GM21381 (cell line): Measurements from ENCODE around the gene MAGOH.
"Not testable (repeated sequence)": the region's sequence is repeated elsewhere in the genome, so short reads cannot be mapped to it uniquely, and the experiment has no call there.

ENCODE experiments used
- ATAC-seq: cut with Tn5 transposase; IDR thresholded peaks from one replicate; pipeline ENCODE4 v1.9.1; 2021; ENCODE audit warnings: mild to moderate bottlenecking, moderate library complexity; ENCODE audit not compliant: unreplicated experiment

The MAGOH gene

DNA sequence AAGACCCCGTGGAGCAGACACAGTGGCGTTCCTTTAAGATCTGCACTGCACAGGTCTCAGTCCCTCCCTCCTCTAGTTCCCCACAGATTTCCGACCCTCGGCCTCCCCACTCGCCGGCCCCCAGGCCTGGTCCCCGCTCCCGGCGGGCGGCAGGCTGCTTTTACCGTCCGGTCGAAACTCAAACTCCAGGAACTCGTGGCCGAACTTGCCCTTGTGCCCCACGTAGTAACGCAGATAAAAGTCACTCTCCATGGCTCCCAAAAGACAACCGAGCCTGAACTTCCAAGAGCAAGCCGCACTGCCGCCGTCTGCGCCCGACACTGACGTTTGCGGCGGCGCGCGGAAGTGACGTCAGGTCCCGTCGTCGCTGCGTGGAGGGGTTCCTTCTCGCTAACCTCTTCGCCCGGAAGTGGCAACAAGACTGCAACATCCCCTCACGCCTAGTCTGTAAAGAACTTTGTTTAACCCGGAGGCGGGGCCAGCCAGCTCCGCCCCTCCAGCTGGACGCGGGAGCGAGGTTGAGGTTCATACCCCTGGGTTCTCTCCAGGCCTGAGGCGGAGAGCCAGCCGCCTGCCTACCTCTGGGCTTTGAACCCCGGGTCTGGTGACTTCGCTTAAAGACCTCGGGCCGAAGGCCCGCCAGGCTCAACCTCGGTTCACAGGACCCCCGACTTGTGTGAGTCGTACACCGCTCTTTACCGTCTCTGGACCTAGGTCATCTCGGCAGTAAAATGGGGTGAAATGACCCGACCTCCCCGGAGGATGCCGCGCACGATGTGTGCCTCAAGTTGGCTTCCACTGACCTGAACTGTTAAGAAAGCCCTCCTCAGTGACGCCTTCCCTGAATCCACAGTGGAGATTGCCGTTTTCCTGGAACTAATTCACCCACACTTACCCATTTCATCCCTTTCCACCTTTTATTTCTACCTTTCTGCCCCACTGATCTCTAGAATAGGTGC lies at the start of gene MAGOH:
TSS of gene MAGOH (minus strand) at position 322 of the 959 bp plus-strand sequence. CDS start at position 252, 70 bp downstream.
- ATAC-seq: peak; percentile 93

DNA sequence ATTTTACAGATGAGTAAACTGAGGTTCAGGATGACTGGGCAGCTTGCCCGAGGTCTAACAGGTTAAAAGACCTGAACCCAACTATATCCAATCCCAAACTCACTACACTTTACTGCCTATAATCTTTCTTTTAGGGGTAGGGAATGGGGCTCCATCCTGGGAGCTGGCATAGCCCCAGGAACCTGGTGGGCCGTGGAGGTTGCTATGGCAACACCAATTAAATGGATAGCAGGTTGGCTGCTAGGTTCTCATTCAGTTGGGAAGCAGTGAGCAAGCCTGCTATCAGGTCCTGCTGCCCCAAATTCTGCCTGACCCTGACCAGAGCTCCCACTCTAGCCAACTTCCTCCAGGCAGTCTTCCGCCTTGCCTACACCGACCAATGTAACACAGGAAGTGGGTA lies 48.6 kb upstream of the MAGOH start:
- ATAC-seq: no peak

GRCh38 chr1:53285969-53286760 lies 47.8 kb upstream of the MAGOH start:
- peak; percentile 50 for ATAC-seq

- no peak for ATAC-seq
Observed at GRCh38 chr1:53285546-53285945, 47.2 kb upstream of the MAGOH start.

DNA sequence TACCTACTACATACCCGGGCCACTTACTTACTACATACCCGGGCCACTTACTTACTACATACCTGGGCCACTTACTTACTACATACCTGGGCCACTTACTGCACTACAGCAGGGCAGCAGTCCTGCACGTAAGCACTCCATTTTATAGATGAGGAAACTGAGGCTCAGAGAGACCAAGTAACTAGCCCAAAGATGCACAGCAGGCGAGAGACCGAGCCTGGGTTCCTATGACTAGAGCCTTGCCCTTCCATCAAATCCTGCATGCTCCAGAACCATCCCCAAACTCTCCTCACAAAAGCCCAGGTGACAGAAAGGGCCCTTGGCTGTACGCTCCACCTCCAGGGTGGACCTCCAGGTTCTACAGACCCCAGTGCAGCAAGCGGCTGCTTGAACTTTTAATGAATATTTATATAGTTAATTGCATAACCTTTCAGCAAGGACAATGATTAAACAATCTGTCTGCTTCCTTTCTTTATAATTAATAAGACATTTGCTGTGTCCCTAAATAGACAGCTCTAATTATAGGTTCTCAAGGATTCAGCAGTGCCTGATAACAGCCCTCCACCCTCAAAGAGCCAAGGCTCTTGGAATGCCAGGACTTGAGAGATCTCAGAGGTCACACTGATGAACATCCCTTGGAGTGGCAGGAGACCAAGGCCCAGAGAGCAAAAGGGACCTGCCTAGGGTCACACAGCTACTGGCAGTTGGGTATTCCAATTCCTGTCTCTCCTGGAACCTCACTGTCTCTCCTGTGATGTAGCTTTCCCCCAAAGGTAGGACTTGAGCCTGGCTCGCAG lies 46.1 kb upstream of the MAGOH start:
- ATAC-seq: no peak

DNA sequence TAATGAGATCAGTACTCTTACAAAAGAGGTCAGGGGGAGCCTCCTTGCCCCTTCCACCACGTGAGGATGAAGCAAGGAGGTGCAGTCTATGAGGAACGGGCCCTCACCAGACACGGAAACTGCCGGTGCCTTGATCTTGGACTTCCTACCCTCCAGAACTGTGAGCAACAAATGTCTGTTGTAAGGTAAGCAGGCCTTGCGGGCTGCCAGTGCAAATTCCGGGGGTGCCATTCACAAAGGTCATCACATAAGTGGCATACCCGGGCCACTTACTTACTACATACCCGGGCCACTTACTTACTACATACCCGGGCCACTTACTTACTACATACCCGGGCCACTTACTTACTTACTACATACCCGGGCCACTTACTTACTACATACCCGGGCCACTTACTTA lies 44.8 kb upstream of the MAGOH start:
- not testable (repeated sequence) for ATAC-seq

- no peak for ATAC-seq
Observed at GRCh38 chr1:53281133-53281532, 42.8 kb upstream of the MAGOH start.

- no peak for ATAC-seq
Observed at GRCh38 chr1:53280496-53280895, 42.2 kb upstream of the MAGOH start.

DNA sequence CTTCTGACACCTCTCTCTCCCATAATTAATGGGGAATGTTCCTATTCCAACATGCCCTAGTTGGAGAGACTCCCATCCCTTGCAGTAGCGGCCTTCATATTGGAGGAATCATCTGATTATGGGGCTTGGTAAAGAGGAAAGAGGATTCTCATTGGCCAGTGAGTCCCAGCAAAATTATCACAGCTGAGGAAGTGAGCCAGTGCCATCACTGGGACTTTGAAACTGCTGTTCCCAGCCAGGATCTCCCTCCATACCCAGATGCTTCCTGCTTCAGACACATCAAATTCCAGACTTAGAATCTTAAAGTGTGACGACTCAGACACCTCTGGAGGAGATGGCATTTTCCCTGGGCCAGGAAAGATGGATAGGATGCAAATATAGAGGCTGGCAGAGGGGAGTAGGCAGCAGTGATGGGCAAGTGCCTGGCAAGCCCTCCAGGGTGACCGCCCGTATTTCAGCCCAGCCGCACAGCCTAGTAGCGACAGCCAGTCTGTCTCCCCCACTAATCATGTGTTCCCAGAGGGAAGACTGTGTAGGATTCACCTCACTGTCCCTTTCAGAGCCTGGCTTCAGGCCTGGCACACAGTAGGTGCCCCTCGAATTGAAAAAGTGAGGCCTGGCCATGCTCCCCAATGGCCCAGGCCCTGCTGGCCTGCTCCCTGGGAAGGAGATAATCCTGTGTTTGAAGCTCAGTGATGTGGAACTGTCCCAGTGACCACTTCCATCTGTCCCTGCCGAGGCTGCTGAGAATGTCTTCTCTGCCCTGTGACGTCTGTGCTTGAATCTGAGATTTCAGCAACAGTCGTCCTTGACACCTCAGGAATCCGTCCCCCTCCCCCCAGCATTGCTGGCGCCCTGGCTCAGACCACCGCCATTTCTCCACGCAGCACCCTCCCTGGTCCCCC lies 41.2 kb upstream of the MAGOH start:
- no peak for ATAC-seq

- no peak for ATAC-seq
Observed at GRCh38 chr1:53278298-53278725, 40.0 kb upstream of the MAGOH start.

- no peak for ATAC-seq
Observed at GRCh38 chr1:53277326-53277725, 39.0 kb upstream of the MAGOH start.

DNA sequence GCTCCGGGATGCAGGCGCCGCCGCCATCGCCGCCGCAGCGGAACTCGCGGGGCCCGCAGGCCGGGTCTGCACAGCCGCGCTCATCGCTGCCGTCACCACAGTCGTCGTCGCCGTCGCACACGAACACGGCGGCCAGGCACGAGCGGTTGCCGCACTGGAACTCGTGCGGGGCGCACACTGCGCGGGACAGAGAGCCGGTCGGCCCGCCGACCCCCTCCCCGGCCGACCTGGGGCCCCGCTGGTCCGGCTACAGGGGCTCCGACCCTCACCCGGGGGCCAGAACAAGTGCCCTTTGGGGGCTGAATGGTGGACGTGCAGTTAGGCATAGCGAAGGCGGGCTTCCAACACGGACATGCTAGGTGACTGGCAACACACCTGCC lies 38.6 kb upstream of the MAGOH start:
- ATAC-seq: no peak

DNA sequence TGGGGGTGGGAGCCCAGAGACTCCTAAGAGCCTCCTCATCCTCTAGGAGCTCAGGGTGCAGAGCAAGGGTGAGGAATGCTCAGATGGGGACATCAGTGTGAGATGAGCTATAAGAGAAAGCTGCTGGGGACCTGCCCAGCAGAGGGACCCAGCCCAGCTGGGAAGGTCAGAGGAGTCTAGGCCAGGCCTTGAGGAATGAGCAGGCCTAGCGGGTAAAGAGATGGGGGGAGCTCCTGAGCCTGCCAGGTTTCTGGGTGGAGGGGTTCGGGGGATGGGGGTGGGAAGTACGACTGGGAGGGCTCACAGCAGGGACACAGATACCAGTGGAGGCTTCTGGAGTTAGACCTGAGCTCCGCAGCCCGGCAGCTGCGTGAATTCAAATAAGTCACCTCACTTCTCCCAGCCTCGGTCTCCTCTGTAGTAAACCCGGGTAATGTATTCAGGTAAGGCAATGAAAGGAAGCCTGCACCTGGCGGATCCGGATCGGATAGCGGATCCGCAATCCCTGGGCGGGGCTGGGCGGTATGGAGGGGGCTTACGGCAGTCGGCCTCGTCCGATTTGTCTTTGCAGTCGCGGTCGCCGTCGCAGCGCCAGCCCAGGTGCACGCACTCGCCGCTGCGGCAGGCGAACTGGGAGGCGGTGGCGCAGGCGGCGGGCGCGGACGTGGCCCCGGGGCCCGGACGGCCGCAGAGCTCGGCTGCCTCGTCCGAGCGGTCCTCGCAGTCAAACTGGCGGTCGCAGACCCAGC lies 38.0 kb upstream of the MAGOH start:
- ATAC-seq: no peak

GRCh38 chr1:53275566-53275965 lies 37.2 kb upstream of the MAGOH start:
- no peak for ATAC-seq

- no peak for ATAC-seq
Observed at GRCh38 chr1:53274541-53275185, 36.3 kb upstream of the MAGOH start.

GRCh38 chr1:53274026-53274425 lies 35.7 kb upstream of the MAGOH start:
- ATAC-seq: no peak

- ATAC-seq: no peak
Observed at GRCh38 chr1:53273526-53273925, 35.2 kb upstream of the MAGOH start.

DNA sequence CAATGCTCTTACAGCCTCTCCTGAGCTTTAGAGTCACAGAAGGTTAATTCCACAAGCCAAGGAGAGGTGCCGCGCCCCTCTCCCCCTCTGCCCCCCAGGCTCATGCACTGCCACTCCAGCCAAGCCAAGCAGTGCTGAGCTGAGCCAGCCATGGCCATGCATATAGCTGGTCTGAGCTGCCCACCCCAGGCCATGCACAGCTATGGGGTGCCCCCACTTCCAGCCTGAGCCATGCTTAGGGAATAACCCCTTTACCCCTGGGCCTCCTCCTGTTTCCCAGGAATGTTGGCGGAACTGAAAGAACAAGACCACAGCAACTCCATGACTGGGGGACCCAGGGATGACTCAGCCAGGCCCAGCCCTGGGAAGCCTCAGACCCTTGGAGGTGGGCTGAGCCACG lies 34.0 kb upstream of the MAGOH start:
- ATAC-seq: no peak
